Measurements from ENCODE around the gene ILKAP. TPM values are rescaled to one million over a fixed set of nuclear protein-coding genes. Genes with fewer than 3 reads are reported as not detected.

Gene ILKAP
- total and polyA plus RNA-seq, 7 donors = 31.8 to 66.6 (median 43.8) TPM

DNA sequence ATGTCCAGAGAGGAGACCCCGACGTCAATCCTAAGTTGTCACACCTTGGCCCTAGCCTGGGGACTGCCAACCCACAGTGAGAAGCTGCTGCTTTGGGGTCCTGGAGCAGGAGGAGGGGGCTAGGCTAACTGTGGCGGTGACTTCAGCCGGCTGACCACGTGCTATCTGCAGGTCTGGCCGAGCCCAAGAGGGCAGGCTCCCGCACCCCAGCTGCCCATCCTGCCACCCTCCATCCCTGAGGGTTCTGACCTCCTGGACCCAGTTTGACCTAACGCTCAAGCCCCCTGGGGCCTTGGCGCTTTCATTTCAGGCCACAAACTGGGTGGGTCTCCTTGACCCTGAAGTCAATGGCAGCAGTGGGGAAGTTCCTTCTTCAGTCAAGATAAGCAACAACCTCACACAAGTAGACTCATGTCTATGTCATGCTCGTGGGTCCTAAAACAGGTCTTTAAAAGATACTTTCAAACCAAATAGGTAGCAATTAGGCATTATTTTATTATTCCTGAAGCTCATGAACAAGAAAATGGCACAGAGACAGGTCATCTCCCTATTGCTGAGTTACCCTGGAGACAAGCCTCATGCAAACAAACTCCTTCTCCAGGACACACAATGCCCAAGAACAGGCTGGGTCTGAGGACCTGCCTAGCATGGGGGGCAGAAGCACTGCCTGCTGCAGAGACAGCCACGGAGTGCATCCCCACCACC is 34.1 kb upstream of the ILKAP start:
- TF ChIP-seq, protein P1, sequence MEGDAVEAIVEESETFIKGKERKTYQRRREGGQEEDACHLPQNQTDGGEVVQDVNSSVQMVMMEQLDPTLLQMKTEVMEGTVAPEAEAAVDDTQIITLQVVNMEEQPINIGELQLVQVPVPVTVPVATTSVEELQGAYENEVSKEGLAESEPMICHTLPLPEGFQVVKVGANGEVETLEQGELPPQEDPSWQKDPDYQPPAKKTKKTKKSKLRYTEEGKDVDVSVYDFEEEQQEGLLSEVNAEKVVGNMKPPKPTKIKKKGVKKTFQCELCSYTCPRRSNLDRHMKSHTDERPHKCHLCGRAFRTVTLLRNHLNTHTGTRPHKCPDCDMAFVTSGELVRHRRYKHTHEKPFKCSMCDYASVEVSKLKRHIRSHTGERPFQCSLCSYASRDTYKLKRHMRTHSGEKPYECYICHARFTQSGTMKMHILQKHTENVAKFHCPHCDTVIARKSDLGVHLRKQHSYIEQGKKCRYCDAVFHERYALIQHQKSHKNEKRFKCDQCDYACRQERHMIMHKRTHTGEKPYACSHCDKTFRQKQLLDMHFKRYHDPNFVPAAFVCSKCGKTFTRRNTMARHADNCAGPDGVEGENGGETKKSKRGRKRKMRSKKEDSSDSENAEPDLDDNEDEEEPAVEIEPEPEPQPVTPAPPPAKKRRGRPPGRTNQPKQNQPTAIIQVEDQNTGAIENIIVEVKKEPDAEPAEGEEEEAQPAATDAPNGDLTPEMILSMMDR (IDR thresholded peaks at IDR 0.05) = no peak
- Histone ChIP-seq H3K27ac (no peak overlapping the region), H3K9me3 (no peaks in the 10 kb centered on the region), H3K36me3 (ENCODE audit: insufficient read depth in 1 of 2, low read depth in 1 of 2) (no peaks in the 10 kb centered on the region), H3K4me1 (peaks cover 23% of the 10 kb centered on the region), H3K4me3 (no peak overlapping the region), H3K27me3 (ENCODE audit: insufficient read depth in 3 of 3, low read length in 2 of 3) (peaks cover 0 to 2% (median 0%) of the 10 kb centered on the region in 3 donors)
- WGBS, 3 donors = 89 to 93% (median 89%) methylated on average over 11 of the region's 11 CpGs
- ATAC-seq (no peak), DNase-seq (no peak)
- intact Hi-C loops (cut with DNase I) = no loop called here

DNA sequence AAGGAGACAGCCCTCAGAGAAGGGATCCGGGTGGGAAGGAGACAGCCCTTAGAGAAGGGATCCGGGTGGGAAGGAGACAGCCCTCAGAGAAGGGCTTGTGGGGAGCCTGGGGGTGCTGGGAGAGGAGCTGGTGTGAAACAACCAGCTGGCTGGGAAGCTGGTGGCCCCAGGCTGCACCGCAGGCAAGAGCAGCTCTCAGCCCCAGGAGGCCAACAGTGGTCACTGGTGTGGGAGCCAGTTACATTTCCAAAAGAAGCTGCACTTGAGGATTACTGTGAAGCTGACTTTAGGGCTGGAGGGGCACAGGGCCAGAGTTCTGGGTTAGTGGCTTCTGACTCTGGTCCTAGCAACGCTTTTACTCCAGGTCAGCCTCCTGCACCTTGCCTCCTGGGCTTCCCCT is 33.1 kb upstream of the ILKAP start:
- TF ChIP-seq, protein P1 (IDR thresholded peaks at IDR 0.05) = no peak
- Histone ChIP-seq H3K4me3 (no peak overlapping the region), H3K4me1 (peaks cover 13% of the 10 kb centered on the region), H3K9me3 (no peaks in the 10 kb centered on the region), H3K27ac (no peak overlapping the region), H3K27me3 (ENCODE audit: insufficient read depth in 3 of 3, low read length in 2 of 3) (peaks cover 0 to 2% (median 0%) of the 10 kb centered on the region in 3 donors), H3K36me3 (ENCODE audit: insufficient read depth in 1 of 2, low read depth in 1 of 2) (no peaks in the 10 kb centered on the region)
- WGBS, 3 donors = 71 to 87% (median 81%) methylated on average over 4 of the region's 4 CpGs
- DNase-seq (peak in 1 of 2 donors; percentile 30), ATAC-seq (no peak)
- intact Hi-C loops (cut with DNase I) = no loop called here

DNA sequence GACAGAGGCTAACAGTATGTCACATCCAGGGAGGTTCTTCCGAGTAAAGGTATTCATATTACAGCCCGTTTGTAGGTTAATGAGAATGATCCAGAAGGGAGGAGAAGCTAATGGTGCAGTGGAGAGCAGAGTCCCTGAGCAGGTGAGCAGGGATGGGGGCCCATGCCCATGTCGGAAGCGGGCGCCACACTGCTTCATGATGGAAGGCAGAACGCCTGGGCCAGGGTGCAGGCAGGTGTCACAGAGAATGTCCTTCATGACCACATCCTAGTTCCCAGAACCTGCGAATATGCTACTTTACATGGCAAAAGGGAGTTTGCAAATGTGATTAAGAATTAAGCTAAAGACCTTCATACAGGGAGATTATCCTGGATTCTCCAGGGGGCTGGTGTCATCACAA is 32.4 kb upstream of the ILKAP start:
- intact Hi-C loops (cut with DNase I) = no loop called here
- peaks cover 5% of the 10 kb centered on the region for H3K4me1 ChIP-seq
- H3K4me3 ChIP-seq = no peak overlapping the region
- WGBS, 3 donors = 90 to 97% (median 93%) methylated on average over 7 of the region's 7 CpGs
- DNase-seq (peak in 1 of 2 donors; percentile 35), ATAC-seq (no peak)
- H3K36me3 ChIP-seq (ENCODE audit: insufficient read depth in 1 of 2, low read depth in 1 of 2) = no peaks in the 10 kb centered on the region
- no peaks in the 10 kb centered on the region for H3K9me3 ChIP-seq
- H3K27me3 ChIP-seq (ENCODE audit: insufficient read depth in 3 of 3, low read length in 2 of 3) = peaks cover 0 to 2% (median 0%) of the 10 kb centered on the region in 3 donors
- TF ChIP-seq, protein P1 (IDR thresholded peaks at IDR 0.05) = no peak
- H3K27ac ChIP-seq = no peak overlapping the region

GRCh38 chr2:238235331-238235732 is 31.8 kb upstream of the ILKAP start:
- H3K9me3 ChIP-seq = no peaks in the 10 kb centered on the region
- intact Hi-C loops (cut with DNase I) = no loop called here
- peaks cover 0 to 2% (median 0%) of the 10 kb centered on the region in 3 donors for H3K27me3 ChIP-seq (ENCODE audit: insufficient read depth in 3 of 3, low read length in 2 of 3)
- no peak overlapping the region for H3K4me3 ChIP-seq
- WGBS, 3 donors = 71 to 86% (median 81%) methylated on average over 11 of the region's 11 CpGs
- DNase-seq (no peak), ATAC-seq (peak in 1 of 4 donors; percentile 18)
- TF ChIP-seq, protein P1 (IDR thresholded peaks at IDR 0.05) = no peak
- no peak overlapping the region for H3K27ac ChIP-seq
- no peaks in the 10 kb centered on the region for H3K36me3 ChIP-seq (ENCODE audit: insufficient read depth in 1 of 2, low read depth in 1 of 2)
- peaks cover 3% of the 10 kb centered on the region for H3K4me1 ChIP-seq

DNA sequence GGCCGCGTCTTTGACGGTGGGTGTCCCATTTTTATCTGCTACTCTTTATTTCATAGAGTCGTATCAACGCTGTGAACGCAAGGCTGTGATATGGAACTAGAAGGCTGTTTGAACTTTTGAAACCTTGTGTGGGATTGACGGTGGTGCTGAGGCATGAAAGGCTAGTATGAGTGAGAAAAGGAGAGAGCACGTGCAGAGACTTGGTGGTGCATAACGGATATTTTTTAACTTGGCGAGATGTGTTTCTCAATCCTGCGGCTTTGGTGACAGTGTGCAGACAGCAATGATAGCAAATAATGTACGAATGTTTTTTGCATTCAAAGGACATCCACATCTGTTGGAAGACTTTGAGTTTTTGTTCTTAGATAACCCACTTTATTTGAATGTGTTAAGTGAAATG is 30.1 kb upstream of the ILKAP start:
- Histone ChIP-seq H3K36me3 (ENCODE audit: insufficient read depth in 1 of 2, low read depth in 1 of 2) (no peaks in the 10 kb centered on the region), H3K27ac (no peak overlapping the region), H3K27me3 (ENCODE audit: insufficient read depth in 3 of 3, low read length in 2 of 3) (peaks cover 0 to 2% (median 0%) of the 10 kb centered on the region in 3 donors), H3K4me1 (no peaks in the 10 kb centered on the region), H3K9me3 (no peaks in the 10 kb centered on the region), H3K4me3 (no peak overlapping the region)
- ATAC-seq (no peak), DNase-seq (no peak)
- 85 to 96% (median 89%) methylated on average over 12 of the region's 12 CpGs for WGBS, 3 donors
- intact Hi-C loops (cut with DNase I) = no loop called here
- TF ChIP-seq, protein P1 (IDR thresholded peaks at IDR 0.05) = no peak

Measured in psoas muscle (tissue), 8 donors.